Measurements from ENCODE around the gene SULT4A1. TPM values are rescaled to one million over a fixed set of nuclear protein-coding genes. Genes with fewer than 3 reads are reported as not detected.

SULT4A1 gene
- total RNA-seq, 1 donor from 2014 or later = 6.3 TPM

DNA sequence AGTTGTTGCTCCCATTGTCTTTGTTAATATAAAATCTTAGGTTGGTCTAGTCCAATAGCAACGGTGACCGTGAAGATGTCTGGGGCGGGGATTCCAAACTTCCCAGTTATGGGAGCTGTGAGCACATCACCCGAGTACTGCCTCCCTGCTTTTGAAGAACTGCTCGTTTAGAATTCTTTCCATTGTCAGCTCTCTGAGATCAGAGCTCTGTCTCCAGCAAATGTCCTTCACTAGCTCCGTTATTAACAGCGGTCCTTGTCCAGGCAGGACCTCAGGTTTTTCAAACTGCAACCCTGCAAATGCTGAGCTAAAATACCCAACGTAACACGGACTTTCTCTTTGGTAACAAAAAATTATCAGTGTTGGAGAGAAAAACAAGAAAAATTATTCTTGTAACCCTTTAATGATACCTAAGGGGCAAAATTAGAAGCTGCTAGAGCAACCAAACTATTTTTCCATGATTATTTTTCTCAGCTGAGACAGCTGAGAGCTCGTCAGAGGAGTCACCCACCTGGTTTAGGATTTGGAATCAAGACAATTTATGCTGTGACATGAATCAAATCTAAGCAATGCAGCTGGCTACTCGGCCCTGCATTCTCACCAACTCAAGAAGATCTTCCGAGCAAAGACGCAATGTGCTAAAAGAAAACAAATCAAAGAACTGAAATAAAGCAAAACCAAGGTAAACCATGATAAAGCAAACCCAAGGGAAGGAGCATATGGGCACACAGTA, 35.1 kb downstream of the SULT4A1 start:
- H3K4me3 Mint-ChIP-seq = no peak overlapping the region
- TF ChIP-seq, protein P1, sequence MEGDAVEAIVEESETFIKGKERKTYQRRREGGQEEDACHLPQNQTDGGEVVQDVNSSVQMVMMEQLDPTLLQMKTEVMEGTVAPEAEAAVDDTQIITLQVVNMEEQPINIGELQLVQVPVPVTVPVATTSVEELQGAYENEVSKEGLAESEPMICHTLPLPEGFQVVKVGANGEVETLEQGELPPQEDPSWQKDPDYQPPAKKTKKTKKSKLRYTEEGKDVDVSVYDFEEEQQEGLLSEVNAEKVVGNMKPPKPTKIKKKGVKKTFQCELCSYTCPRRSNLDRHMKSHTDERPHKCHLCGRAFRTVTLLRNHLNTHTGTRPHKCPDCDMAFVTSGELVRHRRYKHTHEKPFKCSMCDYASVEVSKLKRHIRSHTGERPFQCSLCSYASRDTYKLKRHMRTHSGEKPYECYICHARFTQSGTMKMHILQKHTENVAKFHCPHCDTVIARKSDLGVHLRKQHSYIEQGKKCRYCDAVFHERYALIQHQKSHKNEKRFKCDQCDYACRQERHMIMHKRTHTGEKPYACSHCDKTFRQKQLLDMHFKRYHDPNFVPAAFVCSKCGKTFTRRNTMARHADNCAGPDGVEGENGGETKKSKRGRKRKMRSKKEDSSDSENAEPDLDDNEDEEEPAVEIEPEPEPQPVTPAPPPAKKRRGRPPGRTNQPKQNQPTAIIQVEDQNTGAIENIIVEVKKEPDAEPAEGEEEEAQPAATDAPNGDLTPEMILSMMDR (conservative IDR thresholded peaks at IDR 0.05) = no peak
- H3K4me1 Mint-ChIP-seq = peaks cover 13% of the 10 kb centered on the region
- no peaks in the 10 kb centered on the region for H3K36me3 Mint-ChIP-seq (ENCODE audit: low read depth)
- peak overlapping the region; percentile 83 for H3K27ac Mint-ChIP-seq (ENCODE audit: unreplicated experiment)
- no peak for DNase-seq (ENCODE audit: low read depth, low spot score)
- H3K9me3 Mint-ChIP-seq = no peaks in the 10 kb centered on the region
- no peaks in the 10 kb centered on the region for H3K27me3 Mint-ChIP-seq (ENCODE audit: low read depth)

DNA sequence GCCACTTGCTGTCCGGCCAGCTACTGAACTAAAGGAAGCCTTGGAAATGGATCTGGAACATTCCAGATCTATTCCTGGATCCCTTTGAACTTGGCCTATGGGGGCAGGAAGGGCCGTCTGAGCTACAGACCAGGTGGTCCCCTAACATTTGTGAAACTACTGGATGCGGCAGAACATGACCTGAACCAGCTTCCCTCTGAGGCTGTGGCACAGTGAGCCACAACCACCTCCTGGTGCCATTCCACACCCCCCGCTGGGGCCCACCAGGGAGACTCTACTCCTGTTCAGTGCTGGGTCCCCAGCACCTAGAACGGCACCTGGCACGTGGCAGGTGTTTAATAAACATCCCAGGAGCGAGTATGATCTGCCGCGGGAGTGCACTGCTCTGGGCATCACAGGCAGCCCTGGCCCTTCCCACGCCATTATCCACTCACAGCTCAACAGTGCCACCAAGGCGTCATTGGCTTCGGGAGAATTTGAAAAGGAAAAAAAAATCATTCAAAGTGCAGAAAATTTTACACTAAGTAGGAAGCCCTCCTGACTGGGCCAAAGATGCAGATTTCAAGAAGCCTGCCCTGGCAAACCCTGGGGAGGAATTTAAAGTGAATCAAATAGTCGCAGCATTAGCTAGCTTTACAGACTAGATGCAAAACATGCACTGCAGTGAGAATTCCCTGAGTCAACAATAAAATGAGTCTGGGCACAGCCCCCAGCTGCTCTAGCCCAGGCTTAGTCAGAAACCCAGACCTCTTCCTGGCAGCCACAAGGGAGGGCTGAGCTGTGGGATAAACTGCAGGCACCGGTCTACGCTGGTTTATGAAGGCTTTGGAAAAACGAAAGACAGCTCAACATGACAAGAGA, 35.9 kb downstream of the SULT4A1 start:
- Mint-ChIP-seq H3K27me3 (ENCODE audit: low read depth) (no peaks in the 10 kb centered on the region), H3K36me3 (ENCODE audit: low read depth) (no peaks in the 10 kb centered on the region), H3K27ac (ENCODE audit: unreplicated experiment) (no peak overlapping the region), H3K4me3 (no peak overlapping the region), H3K4me1 (peaks cover 13% of the 10 kb centered on the region), H3K9me3 (no peaks in the 10 kb centered on the region)
- DNase-seq (ENCODE audit: low read depth, low spot score) = no peak
- TF ChIP-seq, protein P1 (conservative IDR thresholded peaks at IDR 0.05) = no peak

DNA sequence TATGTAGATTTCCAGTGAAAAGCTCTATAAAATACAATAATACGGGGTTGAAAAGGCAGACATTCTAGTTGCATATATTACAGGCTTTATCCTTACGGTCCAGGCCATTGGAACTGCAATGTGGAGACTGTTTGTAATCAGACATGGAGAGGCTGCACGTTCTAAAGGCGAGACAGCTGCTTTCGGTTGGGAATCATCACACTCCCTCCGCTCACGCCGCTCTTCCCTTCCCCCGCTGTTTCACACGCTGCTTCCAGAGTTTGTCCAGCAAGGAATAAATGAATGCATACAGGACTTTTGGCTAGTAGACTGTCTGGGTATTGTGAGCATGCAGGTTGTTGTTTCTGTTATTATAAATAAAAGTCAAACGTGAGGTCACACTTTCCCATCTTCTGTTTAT, 36.7 kb downstream of the SULT4A1 start:
- Mint-ChIP-seq H3K27ac (ENCODE audit: unreplicated experiment) (no peak overlapping the region), H3K27me3 (ENCODE audit: low read depth) (no peaks in the 10 kb centered on the region), H3K36me3 (ENCODE audit: low read depth) (no peaks in the 10 kb centered on the region), H3K4me3 (no peak overlapping the region), H3K4me1 (peaks cover 20% of the 10 kb centered on the region), H3K9me3 (no peaks in the 10 kb centered on the region)
- TF ChIP-seq, protein P1 (conservative IDR thresholded peaks at IDR 0.05) = no peak
- no peak for DNase-seq (ENCODE audit: low read depth, low spot score)

DNA sequence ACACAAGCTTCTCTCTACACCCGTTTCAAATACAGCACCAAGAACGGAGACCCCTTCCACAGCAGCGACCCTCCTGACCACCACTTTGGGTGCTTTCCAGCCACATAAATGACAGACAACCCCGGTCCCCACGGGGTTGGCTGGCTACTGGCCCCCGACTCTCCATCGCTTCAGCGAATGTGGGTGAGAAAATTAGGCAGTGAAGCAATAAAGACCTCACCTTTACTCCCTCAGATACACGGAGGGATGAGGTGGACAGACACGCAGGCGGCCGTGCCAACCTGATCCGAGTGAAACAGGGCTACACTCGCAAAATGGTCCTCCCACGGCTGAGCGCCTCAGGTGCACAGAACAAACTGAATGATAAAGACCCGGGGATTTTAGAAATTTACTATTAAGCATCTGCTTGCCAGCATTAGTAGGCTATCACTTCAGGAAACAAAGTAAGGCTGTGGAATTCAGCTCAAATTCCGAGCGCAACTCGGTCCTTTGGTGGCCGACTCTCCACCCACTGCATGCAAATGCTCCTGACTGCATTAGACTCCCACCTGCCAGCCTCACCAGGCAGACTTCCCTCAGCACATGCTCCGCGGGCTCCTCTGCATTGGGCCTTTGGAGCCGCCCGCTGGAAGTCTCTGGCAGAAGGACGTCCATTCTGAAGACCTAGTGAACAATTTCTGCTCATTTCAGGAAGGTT, 37.4 kb downstream of the SULT4A1 start:
- H3K4me3 Mint-ChIP-seq = no peak overlapping the region

More for the DNA sequence above, 37.4 kb downstream of the SULT4A1 start:
- Mint-ChIP-seq H3K27ac (ENCODE audit: unreplicated experiment) (no peak overlapping the region), H3K4me1 (peaks cover 21% of the 10 kb centered on the region), H3K27me3 (ENCODE audit: low read depth) (no peaks in the 10 kb centered on the region), H3K36me3 (ENCODE audit: low read depth) (no peaks in the 10 kb centered on the region), H3K9me3 (no peaks in the 10 kb centered on the region)
- TF ChIP-seq, protein P1 (conservative IDR thresholded peaks at IDR 0.05) = no peak
- no peak for DNase-seq (ENCODE audit: low read depth, low spot score)

Measured in neural crest cell (in vitro differentiated cells).